Measurements from ENCODE around the gene CLIP4. TPM values are rescaled to one million over a fixed set of nuclear protein-coding genes. Genes with fewer than 3 reads are reported as not detected.

Gene CLIP4
- total RNA-seq, 1 experiment from 2014 or later: 1.2 TPM

GRCh38 chr2:29228947-29229346 is 113.7 kb downstream of the CLIP4 start:
- no TSS peak for BruUV-seq (replicated peaks)
- ChIA-PET CTCF (no interaction called here), POLR2A (no interaction called here)
- TF ChIP-seq, protein P1, sequence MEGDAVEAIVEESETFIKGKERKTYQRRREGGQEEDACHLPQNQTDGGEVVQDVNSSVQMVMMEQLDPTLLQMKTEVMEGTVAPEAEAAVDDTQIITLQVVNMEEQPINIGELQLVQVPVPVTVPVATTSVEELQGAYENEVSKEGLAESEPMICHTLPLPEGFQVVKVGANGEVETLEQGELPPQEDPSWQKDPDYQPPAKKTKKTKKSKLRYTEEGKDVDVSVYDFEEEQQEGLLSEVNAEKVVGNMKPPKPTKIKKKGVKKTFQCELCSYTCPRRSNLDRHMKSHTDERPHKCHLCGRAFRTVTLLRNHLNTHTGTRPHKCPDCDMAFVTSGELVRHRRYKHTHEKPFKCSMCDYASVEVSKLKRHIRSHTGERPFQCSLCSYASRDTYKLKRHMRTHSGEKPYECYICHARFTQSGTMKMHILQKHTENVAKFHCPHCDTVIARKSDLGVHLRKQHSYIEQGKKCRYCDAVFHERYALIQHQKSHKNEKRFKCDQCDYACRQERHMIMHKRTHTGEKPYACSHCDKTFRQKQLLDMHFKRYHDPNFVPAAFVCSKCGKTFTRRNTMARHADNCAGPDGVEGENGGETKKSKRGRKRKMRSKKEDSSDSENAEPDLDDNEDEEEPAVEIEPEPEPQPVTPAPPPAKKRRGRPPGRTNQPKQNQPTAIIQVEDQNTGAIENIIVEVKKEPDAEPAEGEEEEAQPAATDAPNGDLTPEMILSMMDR (IDR thresholded peaks at IDR 0.05; ENCODE audit: insufficient read depth in 1 of 2, low read depth in 1 of 2, low read length in 1 of 2, severe bottlenecking in 1 of 2, unreplicated experiment in 1 of 2): no peak
- no peak overlapping the region for H3K4me3 Mint-ChIP-seq (ENCODE audit: unreplicated experiment)
- no peaks in the 10 kb centered on the region for H3K4me1 ChIP-seq
- H3K27ac Mint-ChIP-seq (ENCODE audit: unreplicated experiment): no peak overlapping the region
- no peaks in the 10 kb centered on the region for H3K9me3 ChIP-seq
- intact Hi-C loops (cut with micrococcal nuclease; ENCODE audit: unreplicated experiment): no loop called here
- no peaks in the 10 kb centered on the region for H3K36me3 Mint-ChIP-seq (ENCODE audit: insufficient read depth, unreplicated experiment)
- DNase-seq: no peak
- H3K27me3 ChIP-seq (replicated peaks; ENCODE audit: control insufficient read depth, insufficient read depth, low read length): no peaks in the 10 kb centered on the region; the same call in 1 of the 2 replicates
- H3K4me3 ChIP-seq (ENCODE audit: low read depth, low read length): no peak overlapping the region
- H3K9me3 Mint-ChIP-seq (ENCODE audit: unreplicated experiment): no peaks in the 10 kb centered on the region
- H3K4me1 Mint-ChIP-seq (ENCODE audit: low read depth, unreplicated experiment): peaks cover 6% of the 10 kb centered on the region
- H3K36me3 ChIP-seq (ENCODE audit: control insufficient read depth, insufficient read depth, low read length): no peaks in the 10 kb centered on the region
- peaks cover 17% of the 10 kb centered on the region for H3K27me3 Mint-ChIP-seq (ENCODE audit: insufficient read depth, unreplicated experiment)

GRCh38 chr2:29229640-29230039 is 114.4 kb downstream of the CLIP4 start:
- H3K27me3 Mint-ChIP-seq (ENCODE audit: insufficient read depth, unreplicated experiment): peaks cover 18% of the 10 kb centered on the region
- Histone ChIP-seq H3K4me1 (no peaks in the 10 kb centered on the region), H3K27me3 (replicated peaks; ENCODE audit: control insufficient read depth, insufficient read depth, low read length) (no peaks in the 10 kb centered on the region; the same call in 1 of the 2 replicates), H3K36me3 (ENCODE audit: control insufficient read depth, insufficient read depth, low read length) (no peaks in the 10 kb centered on the region), H3K9me3 (no peaks in the 10 kb centered on the region), H3K4me3 (ENCODE audit: low read depth, low read length) (no peak overlapping the region)
- H3K9me3 Mint-ChIP-seq (ENCODE audit: unreplicated experiment): no peaks in the 10 kb centered on the region
- TF ChIP-seq, protein P1 (IDR thresholded peaks at IDR 0.05; ENCODE audit: insufficient read depth in 1 of 2, low read depth in 1 of 2, low read length in 1 of 2, severe bottlenecking in 1 of 2, unreplicated experiment in 1 of 2): no peak
- no peak for DNase-seq
- peaks cover 7% of the 10 kb centered on the region for H3K4me1 Mint-ChIP-seq (ENCODE audit: low read depth, unreplicated experiment)
- H3K4me3 Mint-ChIP-seq (ENCODE audit: unreplicated experiment): no peak overlapping the region
- no peak overlapping the region for H3K27ac Mint-ChIP-seq (ENCODE audit: unreplicated experiment)
- ChIA-PET CTCF (no interaction called here), POLR2A (no interaction called here)
- H3K36me3 Mint-ChIP-seq (ENCODE audit: insufficient read depth, unreplicated experiment): no peaks in the 10 kb centered on the region
- BruUV-seq (replicated peaks): no TSS peak
- intact Hi-C loops (cut with micrococcal nuclease; ENCODE audit: unreplicated experiment): no loop called here

- H3K27me3 Mint-ChIP-seq (ENCODE audit: insufficient read depth, unreplicated experiment): peaks cover 24% of the 10 kb centered on the region
- no TSS peak for BruUV-seq (replicated peaks)
Measured at GRCh38 chr2:29232041-29232440, 116.8 kb downstream of the CLIP4 start.

More at GRCh38 chr2:29232041-29232440, 116.8 kb downstream of the CLIP4 start:
- no peak overlapping the region for H3K27ac Mint-ChIP-seq (ENCODE audit: unreplicated experiment)
- Histone ChIP-seq H3K36me3 (ENCODE audit: control insufficient read depth, insufficient read depth, low read length) (no peaks in the 10 kb centered on the region), H3K4me3 (ENCODE audit: low read depth, low read length) (no peak overlapping the region), H3K27me3 (replicated peaks; ENCODE audit: control insufficient read depth, insufficient read depth, low read length) (no peaks in the 10 kb centered on the region; the same call in none of the 2 replicates), H3K9me3 (no peaks in the 10 kb centered on the region), H3K4me1 (no peaks in the 10 kb centered on the region)
- TF ChIP-seq, protein P1 (IDR thresholded peaks at IDR 0.05; ENCODE audit: insufficient read depth in 1 of 2, low read depth in 1 of 2, low read length in 1 of 2, severe bottlenecking in 1 of 2, unreplicated experiment in 1 of 2): no peak
- no peak for DNase-seq
- no peaks in the 10 kb centered on the region for H3K9me3 Mint-ChIP-seq (ENCODE audit: unreplicated experiment)
- H3K4me3 Mint-ChIP-seq (ENCODE audit: unreplicated experiment): no peak overlapping the region
- ChIA-PET POLR2A (no interaction called here), CTCF (no interaction called here)
- peaks cover 7% of the 10 kb centered on the region for H3K4me1 Mint-ChIP-seq (ENCODE audit: low read depth, unreplicated experiment)
- H3K36me3 Mint-ChIP-seq (ENCODE audit: insufficient read depth, unreplicated experiment): no peaks in the 10 kb centered on the region
- intact Hi-C loops (cut with micrococcal nuclease; ENCODE audit: unreplicated experiment): no loop called here

Data from Caco-2 (cell line).